HCT116 (cell line): Measurements from ENCODE around the gene RIPOR3. TPM values are rescaled to one million over a fixed set of nuclear protein-coding genes. Genes with fewer than 3 reads are reported as not detected.

Experiments
- CEBPB ChIP-seq: IDR thresholded peaks from 2 replicates; pipeline ENCODE4 v1.6.1; 2012; ENCODE audit warnings: low read depth
- ELF1 ChIP-seq: IDR thresholded peaks from 2 replicates; pipeline ENCODE4 v1.6.1; 2012; ENCODE audit warnings: low read depth, borderline replicate concordance
- EZH2phosphoT487 ChIP-seq: fragments of 200-600 bp; IDR thresholded peaks from 2 replicates; pipeline ENCODE4 v1.6.1; 2018; ENCODE audit warnings: antibody characterized with exemption, borderline replicate concordance
- POLR2AphosphoS5 ChIP-seq: IDR thresholded peaks from 2 replicates; pipeline ENCODE4 v1.6.1; 2011; ENCODE audit warnings: mild to moderate bottlenecking, low read depth, low read length, moderate library complexity
- SIN3A ChIP-seq: IDR thresholded peaks from 2 replicates; pipeline ENCODE4 v1.6.1; 2012; ENCODE audit warnings: low read depth
- TCF7L2 ChIP-seq: IDR thresholded peaks from 2 replicates; pipeline ENCODE4 v1.7.0; 2011; ENCODE audit warnings: borderline replicate concordance, inconsistent platforms; ENCODE audit not compliant: insufficient read depth, insufficient read length; ENCODE audit errors: extremely low read depth
- YY1 ChIP-seq: IDR thresholded peaks from 2 replicates; pipeline ENCODE4 v1.6.1; 2011; ENCODE audit warnings: low read length, low read depth, moderate library complexity, mild to moderate bottlenecking; ENCODE audit not compliant: insufficient replicate concordance; ENCODE audit errors: extremely low read depth
- ZFX ChIP-seq: fragments of 450-650 bp; IDR thresholded peaks from 2 replicates; pipeline ENCODE4 v1.6.1; 2017
- total RNA-seq: library from RNA; stranded (reverse); gene quantifications from one replicate; pipeline ENCODE4 v1.2.1, GENCODE V29; 2021; ENCODE audit not compliant: unreplicated experiment
- TF ChIP-seq, protein P1 (sequence below), 3 experiments: fragments of 200-600 bp in 1 of 3; sonication (generic) in 1 of 3; IDR thresholded peaks in 2 of 3; conservative IDR thresholded peaks in 1 of 3; 2 replicates each; pipeline ENCODE4 v1.5.1; 2012 to 2017; ENCODE audit warnings: low read depth in 2 of 3, low read length in 2 of 3, antibody characterized with exemption in 1 of 3, borderline replicate concordance in 1 of 3, control low read depth in 1 of 3, mild to moderate bottlenecking in 1 of 3, mixed read lengths in 1 of 3, mixed run types in 1 of 3, moderate library complexity in 1 of 3; ENCODE audit not compliant: insufficient read depth in 1 of 3
- TF ChIP-seq, protein P2 (sequence below): IDR thresholded peaks from 2 replicates; pipeline ENCODE4 v1.6.1; 2012
- TF ChIP-seq, protein P3 (sequence below): IDR thresholded peaks from 2 replicates; pipeline ENCODE4 v1.6.1; 2012

The RIPOR3 gene
- total RNA-seq, 1 experiment from 2014 or later = 0.22 TPM

DNA sequence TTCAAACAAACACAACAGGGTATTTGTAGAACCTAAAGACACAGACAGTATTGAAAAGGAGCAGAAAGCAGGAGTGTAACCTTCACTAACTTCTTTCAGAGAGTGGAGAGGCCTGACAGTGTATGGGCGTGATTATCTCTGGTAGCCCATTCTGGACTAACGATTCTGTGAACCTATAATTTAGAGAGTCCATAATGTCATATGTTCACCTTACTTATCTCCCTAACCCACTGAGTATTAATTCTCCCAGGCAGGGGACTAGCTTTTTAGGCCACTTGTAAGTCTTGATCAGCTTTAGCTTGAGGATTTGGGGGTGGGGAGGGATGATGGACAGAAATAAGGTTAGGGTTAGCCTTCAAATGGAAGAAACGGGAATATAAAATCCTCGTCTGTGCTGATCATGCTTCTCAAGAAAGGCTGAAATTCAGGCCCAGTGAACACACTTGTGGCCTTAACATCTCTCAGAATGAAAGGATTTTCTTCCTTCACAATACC, 37.2 kb upstream of the RIPOR3 start (continued):
- TF ChIP-seq, protein P1, sequence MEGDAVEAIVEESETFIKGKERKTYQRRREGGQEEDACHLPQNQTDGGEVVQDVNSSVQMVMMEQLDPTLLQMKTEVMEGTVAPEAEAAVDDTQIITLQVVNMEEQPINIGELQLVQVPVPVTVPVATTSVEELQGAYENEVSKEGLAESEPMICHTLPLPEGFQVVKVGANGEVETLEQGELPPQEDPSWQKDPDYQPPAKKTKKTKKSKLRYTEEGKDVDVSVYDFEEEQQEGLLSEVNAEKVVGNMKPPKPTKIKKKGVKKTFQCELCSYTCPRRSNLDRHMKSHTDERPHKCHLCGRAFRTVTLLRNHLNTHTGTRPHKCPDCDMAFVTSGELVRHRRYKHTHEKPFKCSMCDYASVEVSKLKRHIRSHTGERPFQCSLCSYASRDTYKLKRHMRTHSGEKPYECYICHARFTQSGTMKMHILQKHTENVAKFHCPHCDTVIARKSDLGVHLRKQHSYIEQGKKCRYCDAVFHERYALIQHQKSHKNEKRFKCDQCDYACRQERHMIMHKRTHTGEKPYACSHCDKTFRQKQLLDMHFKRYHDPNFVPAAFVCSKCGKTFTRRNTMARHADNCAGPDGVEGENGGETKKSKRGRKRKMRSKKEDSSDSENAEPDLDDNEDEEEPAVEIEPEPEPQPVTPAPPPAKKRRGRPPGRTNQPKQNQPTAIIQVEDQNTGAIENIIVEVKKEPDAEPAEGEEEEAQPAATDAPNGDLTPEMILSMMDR (IDR thresholded peaks at IDR 0.05 in 2 of 3, conservative IDR thresholded peaks at IDR 0.05 in 1 of 3; ENCODE audit: borderline replicate concordance in 1 of 3, insufficient read depth in 1 of 3, low read depth in 2 of 3, low read length in 2 of 3) = no peak
- TF ChIP-seq ELF1 (no peak), YY1 (no peak), ZFX (no peak), SIN3A (no peak), EZH2phosphoT487 (no peak), CEBPB (no peak), POLR2AphosphoS5 (no peak; the same call in 1 of the 2 replicates), TCF7L2 (no peak)
- TF ChIP-seq, protein P2, sequence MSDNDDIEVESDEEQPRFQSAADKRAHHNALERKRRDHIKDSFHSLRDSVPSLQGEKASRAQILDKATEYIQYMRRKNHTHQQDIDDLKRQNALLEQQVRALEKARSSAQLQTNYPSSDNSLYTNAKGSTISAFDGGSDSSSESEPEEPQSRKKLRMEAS = no peak
- TF ChIP-seq, protein P3, sequence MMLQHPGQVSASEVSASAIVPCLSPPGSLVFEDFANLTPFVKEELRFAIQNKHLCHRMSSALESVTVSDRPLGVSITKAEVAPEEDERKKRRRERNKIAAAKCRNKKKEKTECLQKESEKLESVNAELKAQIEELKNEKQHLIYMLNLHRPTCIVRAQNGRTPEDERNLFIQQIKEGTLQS = no peak
